Transverse colon (tissue), 4 donors: ENCODE measurements around the gene HPCAL1. TPM values are rescaled to one million over a fixed set of nuclear protein-coding genes. Genes with fewer than 3 reads are reported as not detected.

ENCODE experiments used
- DNase-seq: peaks from one replicate; pipeline ENCODE4 v3.0.0-alpha.2; 2019
- H3K27ac ChIP-seq, 4 donors: fragments of 200-600 bp; sonication (generic); 2 replicates each; pipeline ENCODE4 v1.5.1; 2016 to 2018; ENCODE audit warnings: inconsistent platforms in 4 of 4
- H3K27me3 ChIP-seq: fragments of 200-600 bp; sonication (generic); 2 replicates; pipeline ENCODE4 v1.5.1; 2017; ENCODE audit warnings: inconsistent platforms
- H3K36me3 ChIP-seq, 4 donors: fragments of 200-600 bp; sonication (generic); 2 replicates each; pipeline ENCODE4 v1.5.1; 2017 to 2019; ENCODE audit warnings: inconsistent platforms in 4 of 4
- H3K4me1 ChIP-seq, 4 donors: fragments of 200-600 bp; sonication (generic); 2 replicates each; pipeline ENCODE4 v1.5.1; 2017 to 2020; ENCODE audit warnings: inconsistent platforms in 4 of 4
- H3K4me3 ChIP-seq, 4 donors: fragments of 200-600 bp; sonication (generic); 1 replicate in 1 of 4; 2 replicates in 3 of 4; pipeline versions ENCODE4 v1.5.1 to v1.6.1; 2017 to 2019; ENCODE audit warnings: inconsistent platforms in 4 of 4
- H3K9me3 ChIP-seq, 2 donors: fragments of 200-600 bp; sonication (generic); 2 replicates each; pipeline ENCODE4 v1.5.1; 2017 to 2019; ENCODE audit warnings: inconsistent platforms in 2 of 2
- EP300 ChIP-seq: sonication (generic); formaldehyde crosslinking; IDR thresholded peaks from one replicate; pipeline ENCODE4 v1.6.1; 2017; ENCODE audit warnings: antibody characterized with exemption, low read depth
- POLR2A ChIP-seq: fragments of 450-650 bp; IDR thresholded peaks from one replicate; pipeline ENCODE4 v1.6.1; 2016; ENCODE audit warnings: antibody characterized with exemption, mild to moderate bottlenecking, moderate library complexity
- POLR2AphosphoS5 ChIP-seq, 3 donors: sonication (generic); formaldehyde crosslinking; IDR thresholded peaks; one replicate each; pipeline ENCODE4 v1.6.1; 2016; ENCODE audit warnings: antibody characterized with exemption in 3 of 3
- WGBS, 2 donors: methylation state at CpG; one replicate each; pipeline ENCODE4 v1.1.5; 2018; ENCODE audit warnings: low coverage in 1 of 2; 5-methylcytosine and 5-hydroxymethylcytosine counted together
- in situ Hi-C, 4 donors: fragments of 200-750 bp; cut with MboI; loops; one replicate each; pipeline versions ENCODE4 v1.15.0 to v1.15.1; 2017; ENCODE audit warnings: low sequenced_read_pairs in 3 of 4, low pct_ligation_motif_present in 1 of 4, low pct_unique_long_range_greater_than_20kb in 1 of 4
- intact Hi-C: fragments of 100-400 bp; cut with DNase I; formaldehyde crosslinking; loops from one replicate; pipeline ENCODE4 v1.15.1; 2023; ENCODE audit warnings: low total_unique reads
- total RNA-seq, 4 donors: library from RNA; depleted of rRNA; stranded (reverse); fragments of >200 nt; gene quantifications; one replicate each; pipeline ENCODE4 v1.1.0, GENCODE V29; 2016
- TF ChIP-seq, protein P1 (sequence below), 5 experiments: fragments of 200-600 bp in 3 of 5; fragments of 450-650 bp in 2 of 5; sonication (generic) in 3 of 5; IDR thresholded peaks; 1 replicate in 2 of 5; 2 replicates in 3 of 5; pipeline ENCODE4 v1.5.1; 2016 to 2017; ENCODE audit warnings: antibody characterized with exemption in 5 of 5, inconsistent platforms in 3 of 5, mild to moderate bottlenecking in 2 of 5, moderate library complexity in 1 of 5

Gene HPCAL1
- total RNA-seq, 4 donors from 2014 or later = 88.9 to 221 (median 129) TPM

DNA sequence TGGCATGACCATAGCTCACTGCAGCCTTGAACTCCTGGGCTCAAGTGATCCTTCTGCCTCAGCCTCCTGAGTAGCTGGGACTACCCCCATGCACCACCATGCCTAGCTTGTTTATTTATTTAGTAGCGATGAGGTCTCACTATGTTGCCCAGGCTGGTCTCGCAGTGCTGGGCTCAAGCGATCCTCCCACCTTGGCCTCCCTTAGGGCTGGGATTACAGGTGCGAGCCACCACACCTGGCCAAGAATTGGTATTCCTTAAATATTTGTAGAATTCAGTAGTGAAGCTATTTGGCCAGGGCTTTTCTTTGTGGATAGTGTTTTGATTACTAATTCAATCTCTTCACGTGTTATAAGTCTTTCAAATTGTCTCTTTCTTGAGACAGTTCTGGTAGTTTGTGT is 89.4 kb downstream of the HPCAL1 start:
- DNase-seq = no peak
- intact Hi-C loops = no loop called here
- TF ChIP-seq POLR2AphosphoS5 (IDR thresholded peaks at IDR 0.05) = no peak
- TF ChIP-seq POLR2A = no peak
- H3K27ac ChIP-seq = no peak overlapping the region
- no peaks in the 10 kb centered on the region for H3K36me3 ChIP-seq
- 94% methylated on average over 5 of the region's 5 CpGs; no CpG with 5 or more reads in 1 of the 2 donors for WGBS, 2 donors
- H3K4me3 ChIP-seq = no peak overlapping the region
- peaks cover 11 to 37% (median 23%) of the 10 kb centered on the region in 4 donors for H3K4me1 ChIP-seq
- H3K9me3 ChIP-seq = no peaks in the 10 kb centered on the region
- H3K27me3 ChIP-seq = no peaks in the 10 kb centered on the region
- in situ Hi-C loops = no loop called here

DNA sequence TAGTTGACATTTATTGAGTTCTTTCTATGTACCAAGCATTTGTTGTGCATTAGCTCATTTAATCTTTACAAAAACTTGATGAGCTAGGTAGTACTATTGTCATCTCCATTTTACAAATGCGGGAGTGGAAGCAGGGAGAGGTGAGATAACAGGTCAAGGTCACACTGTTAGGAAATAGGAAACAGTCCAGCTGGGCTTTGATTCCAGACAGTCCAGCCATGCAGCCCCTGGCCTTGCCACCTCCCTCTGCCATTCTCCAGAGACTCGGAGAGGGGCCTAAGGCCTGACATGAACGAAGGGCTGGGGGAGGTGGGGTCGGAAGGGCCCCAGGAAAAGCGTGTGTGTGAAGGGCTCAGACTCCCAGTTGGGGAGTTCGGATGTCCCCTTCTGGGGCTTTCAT is 89.8 kb downstream of the HPCAL1 start:
- no peak for DNase-seq
- H3K36me3 ChIP-seq = no peaks in the 10 kb centered on the region
- H3K4me1 ChIP-seq = peaks cover 11 to 37% (median 23%) of the 10 kb centered on the region in 4 donors
- H3K4me3 ChIP-seq = no peak overlapping the region
- H3K9me3 ChIP-seq = no peaks in the 10 kb centered on the region
- in situ Hi-C loops = no loop called here
- H3K27me3 ChIP-seq = no peaks in the 10 kb centered on the region
- TF ChIP-seq, protein P1, sequence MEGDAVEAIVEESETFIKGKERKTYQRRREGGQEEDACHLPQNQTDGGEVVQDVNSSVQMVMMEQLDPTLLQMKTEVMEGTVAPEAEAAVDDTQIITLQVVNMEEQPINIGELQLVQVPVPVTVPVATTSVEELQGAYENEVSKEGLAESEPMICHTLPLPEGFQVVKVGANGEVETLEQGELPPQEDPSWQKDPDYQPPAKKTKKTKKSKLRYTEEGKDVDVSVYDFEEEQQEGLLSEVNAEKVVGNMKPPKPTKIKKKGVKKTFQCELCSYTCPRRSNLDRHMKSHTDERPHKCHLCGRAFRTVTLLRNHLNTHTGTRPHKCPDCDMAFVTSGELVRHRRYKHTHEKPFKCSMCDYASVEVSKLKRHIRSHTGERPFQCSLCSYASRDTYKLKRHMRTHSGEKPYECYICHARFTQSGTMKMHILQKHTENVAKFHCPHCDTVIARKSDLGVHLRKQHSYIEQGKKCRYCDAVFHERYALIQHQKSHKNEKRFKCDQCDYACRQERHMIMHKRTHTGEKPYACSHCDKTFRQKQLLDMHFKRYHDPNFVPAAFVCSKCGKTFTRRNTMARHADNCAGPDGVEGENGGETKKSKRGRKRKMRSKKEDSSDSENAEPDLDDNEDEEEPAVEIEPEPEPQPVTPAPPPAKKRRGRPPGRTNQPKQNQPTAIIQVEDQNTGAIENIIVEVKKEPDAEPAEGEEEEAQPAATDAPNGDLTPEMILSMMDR (IDR thresholded peaks at IDR 0.05) = no peak
- TF ChIP-seq EP300 (no peak), POLR2AphosphoS5 (IDR thresholded peaks at IDR 0.05) (no peak), POLR2A (no peak)
- WGBS, 2 donors = 83 to 85% methylated on average over 1 to 6 of the region's 6 CpGs
- intact Hi-C loops = no loop called here
- peak overlapping the region in 3 of 4 donors; percentile 13 to 36 (median 34) for H3K27ac ChIP-seq

DNA sequence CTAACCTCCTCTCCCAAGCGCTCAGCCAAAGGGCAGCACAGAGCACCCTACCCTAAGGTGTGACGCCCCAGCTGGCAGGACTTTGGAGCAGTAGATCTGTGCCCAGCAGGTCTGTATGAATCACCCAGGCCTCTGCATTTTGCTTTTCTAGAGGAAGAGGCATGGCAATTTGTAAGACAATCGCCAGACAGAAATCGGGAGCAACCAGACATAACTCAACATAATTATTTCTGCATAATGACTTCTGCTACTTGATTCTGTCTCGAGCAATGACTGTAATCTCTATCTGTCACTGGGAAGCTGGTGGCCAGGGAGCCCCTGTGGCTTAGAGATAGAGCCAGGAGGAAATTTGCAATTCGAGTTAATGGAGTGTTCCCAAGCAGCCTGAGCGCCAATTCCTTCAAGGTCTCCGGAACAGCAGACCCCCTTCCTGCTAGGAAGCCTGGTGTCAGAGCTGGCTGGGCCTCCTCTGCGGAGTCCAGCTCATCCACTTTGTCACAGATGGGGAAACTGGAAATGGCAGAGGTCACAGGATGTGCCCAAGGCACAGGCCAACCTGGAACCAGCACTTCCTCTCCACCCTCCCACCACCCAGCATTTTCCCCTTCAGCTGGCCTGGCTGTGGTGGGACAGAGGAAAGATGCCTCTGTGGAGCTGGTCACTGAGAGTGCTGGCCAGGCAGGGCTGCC is 90.4 kb downstream of the HPCAL1 start:
- TF ChIP-seq EP300 = no peak
- no peak for TF ChIP-seq POLR2A
- TF ChIP-seq POLR2AphosphoS5 (IDR thresholded peaks at IDR 0.05) = no peak
- TF ChIP-seq, protein P1 (IDR thresholded peaks at IDR 0.05) = no peak
- H3K27me3 ChIP-seq = no peaks in the 10 kb centered on the region
- H3K27ac ChIP-seq = peak overlapping the region in 3 of 4 donors; percentile 13 to 36 (median 34)
- H3K4me1 ChIP-seq = peaks cover 11 to 39% (median 23%) of the 10 kb centered on the region in 4 donors
- 78% methylated on average over 9 of the region's 9 CpGs; no CpG with 5 or more reads in 1 of the 2 donors for WGBS, 2 donors
- intact Hi-C loops (no loop called here), in situ Hi-C loops (no loop called here)
- DNase-seq = peak; percentile 57
- no peaks in the 10 kb centered on the region for H3K36me3 ChIP-seq
- H3K4me3 ChIP-seq = no peak overlapping the region
- no peaks in the 10 kb centered on the region for H3K9me3 ChIP-seq

DNA sequence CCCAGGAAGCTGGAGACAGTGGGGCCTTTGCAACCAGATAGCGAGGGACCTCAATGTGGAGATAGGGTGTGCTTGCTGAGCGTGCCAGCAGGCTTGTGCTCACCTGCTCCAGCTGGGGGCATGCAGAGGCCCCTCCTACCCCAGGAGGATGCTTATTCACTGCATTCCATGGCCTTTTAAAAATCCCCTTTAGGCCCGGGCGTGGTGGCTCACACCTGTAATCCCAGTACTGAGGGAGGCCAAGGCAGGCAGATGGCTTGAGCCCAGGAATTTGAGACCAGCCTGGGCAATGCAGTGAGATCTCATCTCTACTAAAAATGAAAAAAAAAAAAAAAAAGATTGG is 90.9 kb downstream of the HPCAL1 start:
- 95% methylated on average over 4 of the region's 4 CpGs; no CpG with 5 or more reads in 1 of the 2 donors for WGBS, 2 donors
- Histone ChIP-seq H3K4me1 (peaks cover 11 to 44% (median 25%) of the 10 kb centered on the region in 4 donors), H3K4me3 (no peak overlapping the region), H3K36me3 (no peaks in the 10 kb centered on the region), H3K9me3 (no peaks in the 10 kb centered on the region), H3K27me3 (no peaks in the 10 kb centered on the region), H3K27ac (peak overlapping the region in 1 of 4 donors; percentile 34)
- no peak for DNase-seq
- in situ Hi-C loops (no loop called here), intact Hi-C loops (no loop called here)
- no peak for TF ChIP-seq POLR2AphosphoS5 (IDR thresholded peaks at IDR 0.05)
- TF ChIP-seq, protein P1 (IDR thresholded peaks at IDR 0.05) = no peak
- no peak for TF ChIP-seq EP300
